Skeletal muscle satellite cell (primary cell): ENCODE data around the gene ODAD4.
"Not testable (repeated sequence)": the region's sequence is repeated elsewhere in the genome, so short reads cannot be mapped to it uniquely, and the experiment has no call there.

Source experiments
- H3K27me3 ChIP-seq: 2 replicates; pipeline ENCODE4 v1.7.0; 2013; ENCODE audit warnings: low read length; ENCODE audit not compliant: control insufficient read depth, insufficient read depth
- H3K36me3 ChIP-seq: 2 replicates; pipeline ENCODE4 v1.7.0; 2013; ENCODE audit warnings: mild to moderate bottlenecking, control low read depth, low read length; ENCODE audit not compliant: insufficient read depth
- H3K4me1 ChIP-seq: 2 replicates; pipeline ENCODE4 v1.7.0; 2013; ENCODE audit warnings: low read length; ENCODE audit not compliant: control insufficient read depth, insufficient read depth
- H3K4me2 ChIP-seq: 2 replicates; pipeline ENCODE4 v1.7.0; 2013; ENCODE audit warnings: mild to moderate bottlenecking, low read length
- H3K4me3 ChIP-seq: 2 replicates; pipeline ENCODE4 v1.7.0; 2013; ENCODE audit warnings: low read length
- H3K9ac ChIP-seq: 2 replicates; pipeline ENCODE4 v1.7.0; 2013; ENCODE audit warnings: mild to moderate bottlenecking, low read depth, low read length, moderate library complexity
- H3K9me3 ChIP-seq: replicated peaks from 2 replicates; pipeline ENCODE4 v1.7.0; 2013; ENCODE audit warnings: mild to moderate bottlenecking, control low read depth, low read length

The ODAD4 gene

GRCh38 chr17:41915566-41915965, 14.9 kb upstream of the ODAD4 start:
- no peak overlapping the region for H3K9ac ChIP-seq
- no peaks in the 10 kb centered on the region for H3K9me3 ChIP-seq
- no peaks in the 10 kb centered on the region for H3K27me3 ChIP-seq
- peak overlapping the region; percentile 15 for H3K4me2 ChIP-seq
- H3K4me1 ChIP-seq = peaks cover 66% of the 10 kb centered on the region
- peaks cover 32% of the 10 kb centered on the region for H3K36me3 ChIP-seq
- no peak overlapping the region for H3K4me3 ChIP-seq

GRCh38 chr17:41917192-41917591, 13.2 kb upstream of the ODAD4 start:
- H3K4me1 ChIP-seq = peaks cover 57% of the 10 kb centered on the region
- no peaks in the 10 kb centered on the region for H3K27me3 ChIP-seq
- H3K9me3 ChIP-seq = no peaks in the 10 kb centered on the region
- peak overlapping the region; percentile 88 for H3K4me2 ChIP-seq
- peak overlapping the region; percentile 97 for H3K4me3 ChIP-seq
- peak overlapping the region; percentile 94 for H3K9ac ChIP-seq
- peaks cover 19% of the 10 kb centered on the region for H3K36me3 ChIP-seq

- Histone ChIP-seq H3K36me3 (peaks cover 13% of the 10 kb centered on the region), H3K27me3 (no peaks in the 10 kb centered on the region), H3K4me1 (peaks cover 56% of the 10 kb centered on the region), H3K4me2 (peak overlapping the region; percentile 88), H3K4me3 (peak overlapping the region; percentile 97), H3K9me3 (no peaks in the 10 kb centered on the region), H3K9ac (peak overlapping the region; percentile 94)
These were observed 12.6 kb upstream of the ODAD4 start for GRCh38 chr17:41917679-41918313.

GRCh38 chr17:41918314-41919164, 11.9 kb upstream of the ODAD4 start, which contains the start of gene ACLY:
ACLY (minus strand) TSS chr17:41918951; CDS start chr17:41913873, 5,078 bp downstream.
- H3K36me3 ChIP-seq = peaks cover 5% of the 10 kb centered on the region
- H3K4me3 ChIP-seq = peak within 1 kb of the TSS; percentile 97
- peaks cover 49% of the 10 kb centered on the region for H3K4me1 ChIP-seq
- H3K4me2 ChIP-seq = peak within 1 kb of the TSS; percentile 88
- H3K9ac ChIP-seq = peak within 1 kb of the TSS; percentile 94
- H3K9me3 ChIP-seq = no peaks in the 10 kb centered on the region
- H3K27me3 ChIP-seq = no peaks in the 10 kb centered on the region

- no peaks in the 10 kb centered on the region for H3K36me3 ChIP-seq
- H3K4me1 ChIP-seq = peaks cover 41% of the 10 kb centered on the region
- peak overlapping the region; percentile 97 for H3K4me3 ChIP-seq
- peak overlapping the region; percentile 82 for H3K4me2 ChIP-seq
- H3K9ac ChIP-seq = peak overlapping the region; percentile 67
- no peaks in the 10 kb centered on the region for H3K9me3 ChIP-seq
- H3K27me3 ChIP-seq = no peaks in the 10 kb centered on the region
These were observed 11.1 kb upstream of the ODAD4 start for GRCh38 chr17:41919165-41919817.

- H3K36me3 ChIP-seq = no peaks in the 10 kb centered on the region
- no peak overlapping the region for H3K9ac ChIP-seq
- H3K4me1 ChIP-seq = peaks cover 34% of the 10 kb centered on the region
These were observed 10.4 kb upstream of the ODAD4 start for GRCh38 chr17:41919840-41920579.

GRCh38 chr17:41920580-41920955, 9.8 kb upstream of the ODAD4 start:
- Histone ChIP-seq H3K36me3 (no peaks in the 10 kb centered on the region), H3K27me3 (no peaks in the 10 kb centered on the region), H3K9me3 (no peaks in the 10 kb centered on the region), H3K4me1 (peaks cover 28% of the 10 kb centered on the region), H3K4me3 (no peak overlapping the region), H3K9ac (no peak overlapping the region), H3K4me2 (no peak overlapping the region)

More at GRCh38 chr17:41919840-41920579, 10.4 kb upstream of the ODAD4 start:
- H3K27me3 ChIP-seq = no peaks in the 10 kb centered on the region
- H3K4me2 ChIP-seq = peak overlapping the region; percentile 82
- no peak overlapping the region for H3K4me3 ChIP-seq
- H3K9me3 ChIP-seq = no peaks in the 10 kb centered on the region

- Histone ChIP-seq H3K9me3 (no peaks in the 10 kb centered on the region), H3K27me3 (no peaks in the 10 kb centered on the region), H3K4me1 (peaks cover 9% of the 10 kb centered on the region), H3K9ac (no peak overlapping the region), H3K36me3 (no peaks in the 10 kb centered on the region), H3K4me2 (no peak overlapping the region), H3K4me3 (no peak overlapping the region)
These were observed 4.3 kb upstream of the ODAD4 start for GRCh38 chr17:41925991-41926590.

- no peaks in the 10 kb centered on the region for H3K27me3 ChIP-seq
- no peak overlapping the region for H3K4me3 ChIP-seq
- H3K4me2 ChIP-seq = peak overlapping the region; percentile 87
- no peaks in the 10 kb centered on the region for H3K36me3 ChIP-seq
- H3K4me1 ChIP-seq = peaks cover 9% of the 10 kb centered on the region
- no peak overlapping the region for H3K9ac ChIP-seq
- H3K9me3 ChIP-seq = no peaks in the 10 kb centered on the region
These were observed 1.6 kb upstream of the ODAD4 start for GRCh38 chr17:41928693-41929251.

GRCh38 chr17:41930833-41931156, 378 bp downstream of the ODAD4 start:
- H3K4me1 ChIP-seq, H3K9me3 ChIP-seq, H3K27me3 ChIP-seq, H3K36me3 ChIP-seq: not testable (repeated sequence)
- Histone ChIP-seq H3K4me3 (peak overlapping the region; percentile 72), H3K4me2 (peak overlapping the region; percentile 87), H3K9ac (peak overlapping the region; percentile 69)
